Measurements from ENCODE around the gene RNF111.
"Not testable (repeated sequence)": the region's sequence is repeated elsewhere in the genome, so short reads cannot be mapped to it uniquely, and the experiment has no call there.

Gene RNF111

GRCh38 chr15:58994906-58995453, 7.5 kb downstream of the RNF111 start:
- Histone ChIP-seq H3K36me3 (ENCODE audit: control insufficient read depth, insufficient read depth, low read length) (no peaks in the 10 kb centered on the region), H3K4me1 (no peaks in the 10 kb centered on the region), H3K4me2 (ENCODE audit: low read length) (no peak overlapping the region), H2AFZ (no peak overlapping the region), H3K27me3 (ENCODE audit: control insufficient read depth, insufficient read depth, low read length) (no peaks in the 10 kb centered on the region), H3K27ac (no peak overlapping the region), H3K4me3 (ENCODE audit: low read depth, low read length) (no peak overlapping the region), H3K9me3 (ENCODE audit: control insufficient read depth, low read length) (no peaks in the 10 kb centered on the region), H3K9ac (no peak overlapping the region), H3K79me2 (peaks cover 16% of the 10 kb centered on the region)
- no peak for TF ChIP-seq CTCF (IDR thresholded peaks at IDR 0.05)

- peaks cover 15% of the 10 kb centered on the region for H3K79me2 ChIP-seq
- no peaks in the 10 kb centered on the region for H3K4me1 ChIP-seq
- no peak for TF ChIP-seq CTCF (IDR thresholded peaks at IDR 0.05)
- H3K9ac ChIP-seq: no peak overlapping the region
- no peak overlapping the region for H3K4me3 ChIP-seq (ENCODE audit: low read depth, low read length)
- no peaks in the 10 kb centered on the region for H3K36me3 ChIP-seq (ENCODE audit: control insufficient read depth, insufficient read depth, low read length)
- H3K27me3 ChIP-seq (ENCODE audit: control insufficient read depth, insufficient read depth, low read length): no peaks in the 10 kb centered on the region
- H3K9me3 ChIP-seq (ENCODE audit: control insufficient read depth, low read length): no peaks in the 10 kb centered on the region
- no peak overlapping the region for H2AFZ ChIP-seq
- no peak overlapping the region for H3K27ac ChIP-seq
- H3K4me2 ChIP-seq (ENCODE audit: low read length): no peak overlapping the region
These were observed 12.2 kb downstream of the RNF111 start for GRCh38 chr15:58999694-59000093.

GRCh38 chr15:59000251-59000650, 12.8 kb downstream of the RNF111 start:
- H3K79me2 ChIP-seq: peaks cover 15% of the 10 kb centered on the region
- H3K9me3 ChIP-seq (ENCODE audit: control insufficient read depth, low read length); H3K27me3 ChIP-seq (ENCODE audit: control insufficient read depth, insufficient read depth, low read length); H3K4me3 ChIP-seq (ENCODE audit: low read depth, low read length); H3K9ac ChIP-seq; H3K27ac ChIP-seq; H3K4me2 ChIP-seq (ENCODE audit: low read length); H3K36me3 ChIP-seq (ENCODE audit: control insufficient read depth, insufficient read depth, low read length); H2AFZ ChIP-seq; H3K4me1 ChIP-seq: not testable (repeated sequence)

- Histone ChIP-seq H3K4me2 (ENCODE audit: low read length) (no peak overlapping the region), H3K9me3 (ENCODE audit: control insufficient read depth, low read length) (no peaks in the 10 kb centered on the region), H3K9ac (no peak overlapping the region), H2AFZ (no peak overlapping the region), H3K27me3 (ENCODE audit: control insufficient read depth, insufficient read depth, low read length) (no peaks in the 10 kb centered on the region), H3K4me1 (no peaks in the 10 kb centered on the region), H3K4me3 (ENCODE audit: low read depth, low read length) (no peak overlapping the region), H3K27ac (no peak overlapping the region), H3K36me3 (ENCODE audit: control insufficient read depth, insufficient read depth, low read length) (no peaks in the 10 kb centered on the region), H3K79me2 (peaks cover 14% of the 10 kb centered on the region)
- TF ChIP-seq CTCF (IDR thresholded peaks at IDR 0.05): no peak
These were observed 14.5 kb downstream of the RNF111 start for GRCh38 chr15:59001946-59002345.

GRCh38 chr15:59002418-59002859, 15.0 kb downstream of the RNF111 start:
- Histone ChIP-seq H3K9me3 (ENCODE audit: control insufficient read depth, low read length) (no peaks in the 10 kb centered on the region), H3K4me1 (no peaks in the 10 kb centered on the region), H3K36me3 (ENCODE audit: control insufficient read depth, insufficient read depth, low read length) (no peaks in the 10 kb centered on the region), H3K4me3 (ENCODE audit: low read depth, low read length) (no peak overlapping the region), H3K9ac (no peak overlapping the region), H3K27me3 (ENCODE audit: control insufficient read depth, insufficient read depth, low read length) (no peaks in the 10 kb centered on the region), H3K79me2 (peaks cover 11% of the 10 kb centered on the region), H3K4me2 (ENCODE audit: low read length) (no peak overlapping the region), H2AFZ (no peak overlapping the region), H3K27ac (no peak overlapping the region)
- TF ChIP-seq CTCF (IDR thresholded peaks at IDR 0.05): no peak
